HUDEP-2 (cell line): Measurements from ENCODE around the gene OR13C2.
"Not testable (repeated sequence)": the region's sequence is repeated elsewhere in the genome, so short reads cannot be mapped to it uniquely, and the experiment has no call there.

Experiments used
- DNase-seq, 76 experiments: peaks; one replicate each; lab custom pipeline; 2025; ENCODE audit not compliant: unreplicated experiment in 76 of 76; lab: John Stamatoyannopoulos, UW

Gene OR13C2, protein sequence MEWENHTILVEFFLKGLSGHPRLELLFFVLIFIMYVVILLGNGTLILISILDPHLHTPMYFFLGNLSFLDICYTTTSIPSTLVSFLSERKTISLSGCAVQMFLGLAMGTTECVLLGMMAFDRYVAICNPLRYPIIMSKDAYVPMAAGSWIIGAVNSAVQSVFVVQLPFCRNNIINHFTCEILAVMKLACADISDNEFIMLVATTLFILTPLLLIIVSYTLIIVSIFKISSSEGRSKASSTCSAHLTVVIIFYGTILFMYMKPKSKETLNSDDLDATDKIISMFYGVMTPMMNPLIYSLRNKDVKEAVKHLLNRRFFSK

DNA sequence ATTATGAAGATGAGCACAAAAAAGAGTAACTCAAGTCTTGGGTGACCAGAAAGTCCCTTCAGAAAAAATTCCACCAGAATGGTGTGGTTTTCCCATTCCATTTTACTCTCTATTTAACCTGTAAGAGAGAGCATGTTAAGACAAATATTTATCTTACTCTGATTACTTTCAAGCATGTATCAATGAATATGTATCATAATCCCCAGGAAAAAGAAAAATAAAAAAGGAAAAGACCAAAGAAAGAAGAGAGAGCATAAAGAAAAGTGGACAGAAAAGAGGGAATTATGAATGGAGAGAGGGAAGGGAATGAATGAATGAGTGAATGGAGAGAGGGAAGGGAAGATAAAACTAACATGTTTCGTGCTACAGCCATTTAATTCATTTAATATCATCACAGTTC lies at the start of gene OR13C2:
Gene OR13C2 (minus strand): TSS at position 101 of the 400 bp plus-strand sequence. CDS start 0 bp downstream, at position 101.
- not testable (repeated sequence) for DNase-seq

DNA sequence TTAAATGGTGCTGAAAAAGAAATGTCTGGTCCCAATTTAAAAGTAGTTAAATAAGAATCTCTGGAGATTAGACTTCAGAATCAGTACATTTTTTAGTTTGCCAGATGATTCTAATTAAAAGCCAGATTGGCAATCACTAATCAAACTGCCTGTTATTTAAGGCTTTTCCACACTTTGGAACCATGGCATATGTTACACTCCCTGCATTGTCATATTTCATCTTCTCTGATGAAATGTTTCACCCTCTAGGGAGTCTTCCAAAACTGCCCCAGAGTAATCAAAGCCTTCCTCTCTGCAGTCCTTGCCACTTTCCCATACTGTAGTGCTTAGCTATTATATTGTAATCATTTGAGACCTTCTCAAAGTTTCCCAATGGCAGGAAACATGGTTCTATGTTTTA lies 30.0 kb upstream of the OR13C2 start:
- no peak for DNase-seq

DNA sequence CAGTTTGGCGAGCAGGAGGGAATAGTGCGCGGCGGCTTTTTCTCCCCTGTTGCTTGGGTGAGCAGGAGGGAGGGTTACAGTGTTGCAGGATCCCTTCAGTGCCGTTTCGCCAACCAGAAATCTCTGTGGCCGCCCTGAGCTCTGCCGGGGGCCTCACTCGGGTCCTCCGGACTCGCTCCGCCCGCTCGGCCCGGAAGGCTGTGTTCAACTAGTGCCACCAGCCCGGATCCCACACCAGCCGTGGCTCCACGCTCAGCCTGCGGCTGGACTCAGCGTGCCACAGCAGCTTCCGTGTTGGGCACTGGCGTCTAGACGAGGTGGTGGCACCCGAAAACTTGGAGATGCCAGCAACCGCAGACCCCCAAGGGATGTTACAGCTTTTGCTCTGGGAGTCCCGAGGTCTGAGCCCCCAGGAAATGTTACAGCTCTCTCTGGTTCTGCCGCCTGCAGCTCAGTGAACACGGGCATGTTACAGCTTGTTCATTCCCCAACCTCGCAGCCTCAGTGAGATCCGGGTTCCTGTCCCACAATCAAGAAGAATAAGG lies 28.6 kb upstream of the OR13C2 start:
- no peak for DNase-seq

DNA sequence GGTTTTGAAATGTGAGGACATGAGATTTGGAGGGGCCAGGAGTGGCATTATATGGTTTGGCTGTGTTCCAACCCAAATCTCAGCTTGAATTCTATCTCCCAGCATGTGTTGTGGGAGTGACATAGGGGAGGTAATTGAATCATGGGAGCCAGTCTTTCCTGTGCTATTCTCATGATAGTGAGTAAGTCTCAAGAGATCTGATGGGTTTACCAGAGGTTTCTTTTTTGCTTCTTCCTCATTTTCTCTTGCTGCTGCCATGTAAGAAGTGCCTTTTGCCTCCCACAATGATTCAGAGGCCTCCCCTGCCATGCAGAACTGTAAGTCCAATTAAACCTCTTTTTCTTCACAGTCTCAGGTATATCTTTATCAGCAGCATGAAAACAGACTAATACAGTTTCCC lies 20.5 kb upstream of the OR13C2 start:
- DNase-seq = not testable (repeated sequence)

DNA sequence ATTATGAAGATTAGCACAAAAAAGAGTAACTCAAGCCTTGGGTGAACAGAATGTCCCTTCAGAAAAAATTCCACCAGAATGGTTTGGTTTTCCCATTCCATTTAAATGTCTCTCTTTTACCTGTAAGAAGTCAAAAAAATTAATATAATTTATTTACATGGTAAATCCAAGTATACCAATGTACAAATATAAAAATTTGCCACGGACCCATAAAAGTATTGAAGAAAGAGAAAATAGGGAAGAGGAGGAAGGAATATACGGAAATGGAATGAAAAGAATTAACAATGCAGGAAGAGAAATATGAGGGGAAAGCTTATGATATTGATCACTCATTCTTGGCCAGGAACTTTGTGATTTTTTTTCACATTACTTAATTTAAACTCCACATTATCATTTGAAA lies 12.7 kb upstream of the OR13C2 start, which contains the start of gene OR13C9:
Gene OR13C9 (minus strand): TSS at position 101 of the 400 bp plus-strand sequence. CDS start 0 bp downstream, at position 101.
- DNase-seq = no peak

DNA sequence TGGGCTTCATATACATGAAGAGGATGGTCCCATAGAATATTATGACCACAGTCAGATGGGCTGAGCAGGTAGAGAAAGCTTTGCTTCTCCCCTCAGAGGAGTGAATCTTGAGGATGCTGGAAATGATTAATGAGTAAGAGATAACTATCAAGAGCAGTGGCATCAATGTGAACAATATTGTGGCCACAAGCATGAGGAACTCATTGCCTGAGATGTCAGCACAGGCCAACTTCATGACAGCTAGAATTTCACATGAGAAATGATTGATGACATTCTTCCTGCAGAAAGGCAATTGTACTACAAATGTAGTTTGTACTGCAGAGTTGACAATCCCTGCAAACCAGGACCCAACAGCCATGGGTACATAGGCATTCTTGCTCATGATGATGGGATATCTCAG lies 12.0 kb upstream of the OR13C2 start:
- DNase-seq = no peak

DNA sequence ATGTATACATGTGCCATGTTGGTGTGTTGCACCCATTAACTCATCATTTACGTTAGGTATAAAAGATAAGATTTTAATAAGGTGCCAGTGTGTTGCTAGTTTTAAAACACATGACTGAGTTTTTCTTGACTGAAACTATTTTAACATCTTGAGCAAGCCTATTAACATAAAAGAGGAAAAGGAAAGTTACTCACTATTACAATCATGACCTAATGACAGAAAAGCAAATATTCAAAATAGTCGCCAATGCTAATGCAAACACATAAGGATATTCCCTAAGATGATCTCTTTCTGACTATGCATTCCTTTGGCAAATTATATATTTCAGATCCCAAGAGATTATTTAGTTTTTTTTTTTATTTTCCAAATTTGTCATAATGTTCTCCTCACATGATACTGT lies 5.8 kb upstream of the OR13C2 start:
- no peak for DNase-seq

DNA sequence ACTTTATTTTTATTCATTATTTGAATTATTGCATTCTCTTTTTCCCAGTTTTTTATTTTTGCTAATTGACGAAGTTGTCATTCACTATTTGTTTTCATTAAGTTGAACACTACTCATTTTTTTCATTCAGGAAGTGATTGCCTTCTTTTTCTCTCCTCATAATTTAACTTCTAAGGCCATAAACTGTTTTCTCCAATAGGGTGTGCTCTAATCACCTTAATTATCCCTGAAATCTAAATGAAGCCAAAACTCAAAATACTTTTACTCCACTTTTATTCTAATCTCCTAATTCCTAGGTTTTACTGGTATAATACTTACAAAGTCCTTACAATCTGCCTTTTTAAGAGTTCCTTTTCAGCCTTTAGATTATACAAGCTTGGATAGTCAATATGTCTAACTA lies 2.9 kb upstream of the OR13C2 start:
- DNase-seq = no peak

DNA sequence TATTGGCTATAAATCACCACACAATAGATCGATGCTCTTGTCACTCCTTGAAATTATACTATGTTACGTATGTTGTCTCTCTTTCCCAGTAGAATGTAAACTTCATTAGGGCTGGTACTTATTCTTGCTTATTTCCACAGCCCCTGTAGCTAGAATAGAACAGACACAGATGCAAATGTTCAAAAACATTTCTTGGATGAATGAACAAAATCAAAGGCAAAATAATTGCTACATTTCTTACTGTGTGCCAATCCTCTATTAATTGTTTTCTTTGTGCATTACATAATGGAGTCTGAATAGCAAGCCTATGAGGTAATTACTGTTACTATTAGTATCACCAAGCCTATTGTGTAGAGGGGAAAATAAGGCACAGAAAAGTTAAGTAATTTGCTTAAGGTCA lies 725 bp upstream of the OR13C2 start:
- DNase-seq = no peak

DNA sequence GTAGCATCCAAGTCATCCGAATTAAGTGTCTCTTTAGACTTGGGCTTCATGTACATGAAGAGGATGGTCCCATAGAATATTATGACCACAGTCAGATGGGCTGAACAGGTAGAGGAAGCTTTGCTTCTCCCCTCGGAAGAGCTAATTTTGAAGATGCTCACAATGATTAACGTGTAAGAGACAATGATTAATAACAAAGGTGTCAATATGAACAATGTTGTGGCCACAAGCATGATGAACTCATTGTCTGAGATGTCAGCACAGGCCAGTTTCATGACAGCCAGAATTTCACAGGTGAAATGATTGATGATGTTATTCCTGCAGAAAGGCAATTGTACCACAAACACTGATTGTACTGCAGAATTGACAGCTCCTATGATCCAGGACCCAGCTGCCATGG lies 626 bp downstream of the OR13C2 start:
- DNase-seq = no peak

DNA sequence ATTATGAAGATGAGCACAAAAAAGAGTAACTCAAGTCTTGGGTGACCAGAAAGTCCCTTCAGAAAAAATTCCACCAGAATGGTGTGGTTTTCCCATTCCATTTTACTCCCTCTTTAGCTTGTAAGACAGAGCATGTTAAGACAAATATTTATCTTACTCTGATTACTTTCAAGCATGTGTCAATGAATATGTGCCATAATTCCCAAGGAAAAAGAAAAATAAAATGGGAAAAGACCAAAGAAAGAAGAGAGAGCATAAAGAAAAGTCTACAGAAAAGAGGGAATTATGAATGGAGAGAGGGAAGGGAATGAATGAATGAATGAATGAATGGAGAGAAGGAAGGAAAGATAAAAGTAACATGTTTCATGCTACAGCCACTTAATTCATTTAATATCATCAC lies 6.1 kb downstream of the OR13C2 start, which contains the start of gene OR13C5:
Gene OR13C5 (minus strand): TSS at position 101 of the 400 bp plus-strand sequence. CDS start 0 bp downstream, at position 101.
- DNase-seq = not testable (repeated sequence)

DNA sequence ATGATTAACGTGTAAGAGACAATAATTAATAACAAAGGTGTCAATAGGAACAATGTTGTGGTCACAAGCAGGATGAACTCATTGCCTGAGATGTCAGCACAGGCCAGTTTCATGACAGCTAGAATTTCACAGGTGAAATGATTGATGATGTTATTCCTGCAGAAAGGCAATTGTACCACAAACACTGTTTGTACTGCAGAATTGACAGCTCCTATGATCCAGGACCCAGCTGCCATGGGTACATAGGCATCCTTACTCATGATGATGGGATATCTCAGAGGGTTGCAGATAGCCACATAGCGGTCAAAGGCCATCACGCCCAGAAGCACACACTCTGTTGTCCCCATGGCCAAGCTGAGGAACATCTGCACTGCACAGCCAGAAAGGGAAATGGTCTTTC lies 6.7 kb downstream of the OR13C2 start:
- DNase-seq = not testable (repeated sequence)

DNA sequence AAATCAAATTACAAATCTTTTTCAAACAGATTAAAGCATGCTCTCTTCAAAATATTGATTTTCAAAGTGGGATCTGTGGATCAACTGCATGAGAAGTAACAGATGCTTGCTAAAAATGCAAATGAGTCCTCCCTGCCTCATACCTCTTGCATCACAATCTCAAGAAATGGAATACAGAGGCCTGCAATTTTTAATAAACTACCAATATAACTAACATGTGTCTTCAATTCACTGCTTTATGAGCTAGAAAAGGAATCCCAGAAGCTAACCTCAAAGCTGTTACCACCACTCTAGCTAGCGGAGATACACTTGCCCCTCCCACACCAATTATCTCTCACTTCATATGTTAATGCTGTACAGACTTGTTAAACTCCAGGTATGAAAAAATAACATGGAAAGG lies 15.8 kb downstream of the OR13C2 start:
- no peak for DNase-seq

DNA sequence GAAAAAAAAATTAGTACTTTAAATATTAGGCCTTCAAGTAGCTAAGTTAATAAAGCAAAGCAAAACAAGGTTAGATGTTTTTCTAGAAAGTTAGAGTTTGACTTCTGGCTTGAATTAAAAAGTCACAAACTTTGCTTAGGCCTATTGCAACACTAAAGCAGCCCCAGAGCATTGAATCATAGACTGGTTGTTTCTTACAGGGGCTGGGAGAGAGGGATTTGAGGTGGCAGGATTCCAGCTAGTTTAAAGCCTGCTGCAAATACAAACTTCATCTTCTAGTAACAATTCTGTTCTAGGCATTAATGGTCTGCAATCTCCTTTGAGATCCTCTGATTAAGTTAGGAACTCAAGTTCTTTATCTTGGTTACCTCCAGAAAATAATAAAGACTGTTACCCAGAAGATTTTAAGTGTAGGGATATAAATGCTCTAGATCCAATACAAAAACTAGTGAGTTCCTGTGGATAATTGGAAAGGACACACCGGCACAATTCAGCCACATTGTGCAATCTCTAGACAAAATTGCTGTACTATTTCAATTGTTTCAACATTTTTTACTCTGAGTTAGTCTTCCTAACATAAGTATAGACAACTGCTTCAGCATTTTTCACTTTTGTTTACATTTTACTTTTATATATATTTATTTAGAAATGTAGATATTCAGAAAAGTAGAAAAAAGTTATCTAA lies 18.8 kb downstream of the OR13C2 start:
- DNase-seq = no peak

DNA sequence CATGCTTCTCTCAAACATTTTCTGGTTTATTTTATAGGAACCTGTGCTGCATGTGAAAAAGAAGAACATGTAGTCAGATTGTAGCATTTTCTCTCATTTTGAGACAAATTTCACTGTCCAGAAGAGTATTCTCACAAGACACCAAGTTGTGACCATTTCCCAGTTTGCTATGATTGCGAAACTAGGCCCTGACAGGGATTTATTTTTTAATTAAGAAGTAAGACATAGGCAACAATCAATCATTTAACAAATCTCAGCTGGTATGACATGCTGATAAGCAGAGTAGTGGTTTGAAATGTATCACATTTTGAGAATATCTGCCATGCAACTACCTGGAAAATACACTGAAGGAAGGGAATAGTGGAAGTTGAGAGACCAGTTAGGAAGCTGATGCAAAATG lies 24.9 kb downstream of the OR13C2 start:
- DNase-seq = no peak

DNA sequence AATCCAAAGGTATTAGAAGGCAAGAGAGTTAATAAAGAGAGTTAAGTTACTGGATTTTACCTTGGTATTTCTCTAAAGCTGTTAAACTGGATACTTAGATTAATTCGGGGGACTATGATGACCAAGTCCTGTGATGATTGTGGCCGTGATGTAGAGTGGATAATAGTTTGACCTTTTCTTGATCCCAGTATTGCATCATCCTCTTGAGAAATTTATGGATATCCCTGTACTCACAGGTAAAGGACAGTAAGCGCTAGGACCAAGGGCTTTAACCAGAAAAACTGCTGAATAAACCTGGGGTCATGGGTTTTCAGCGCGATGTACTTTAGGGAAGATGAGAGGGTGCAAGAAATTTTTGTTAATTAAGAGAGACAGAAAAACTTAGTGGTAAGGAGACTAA lies 28.2 kb downstream of the OR13C2 start:
- no peak for DNase-seq

DNA sequence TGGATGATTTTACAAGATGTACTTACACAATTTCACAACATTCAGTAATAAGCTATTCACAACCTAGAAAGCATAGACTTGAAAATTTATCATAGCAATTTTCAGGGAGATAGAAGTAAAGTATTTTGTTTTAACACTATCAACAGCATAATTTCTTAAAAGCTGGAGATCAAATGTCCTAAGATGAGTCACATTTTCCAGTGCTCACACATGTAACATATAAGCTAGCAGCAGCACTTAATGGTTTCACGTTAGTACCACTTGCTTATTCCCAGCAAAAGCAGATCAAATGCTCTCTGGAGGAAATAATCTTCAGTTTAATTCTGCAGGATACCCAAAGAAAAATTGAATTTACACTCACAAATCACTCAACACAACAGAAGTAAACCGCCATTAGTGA lies 30.0 kb downstream of the OR13C2 start:
- DNase-seq = no peak

DNA sequence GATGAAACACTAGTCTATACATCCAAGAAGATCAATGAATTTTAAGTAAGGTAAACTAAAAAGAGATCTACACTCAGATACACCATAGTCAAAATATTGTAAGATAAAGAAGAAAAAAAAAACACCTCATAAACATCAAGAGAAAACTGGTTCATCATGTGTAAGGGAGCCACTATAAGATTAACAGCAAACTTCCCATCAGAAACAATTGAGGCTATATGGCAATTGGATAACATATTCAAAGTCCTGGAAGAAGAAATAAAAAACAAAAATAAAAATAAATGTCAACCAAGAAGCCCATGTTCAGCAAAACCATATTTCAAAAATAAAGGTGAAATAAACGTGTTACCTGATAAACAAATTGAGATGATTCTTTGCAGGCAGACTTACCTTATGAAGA lies 32.8 kb downstream of the OR13C2 start:
- no peak for DNase-seq

DNA sequence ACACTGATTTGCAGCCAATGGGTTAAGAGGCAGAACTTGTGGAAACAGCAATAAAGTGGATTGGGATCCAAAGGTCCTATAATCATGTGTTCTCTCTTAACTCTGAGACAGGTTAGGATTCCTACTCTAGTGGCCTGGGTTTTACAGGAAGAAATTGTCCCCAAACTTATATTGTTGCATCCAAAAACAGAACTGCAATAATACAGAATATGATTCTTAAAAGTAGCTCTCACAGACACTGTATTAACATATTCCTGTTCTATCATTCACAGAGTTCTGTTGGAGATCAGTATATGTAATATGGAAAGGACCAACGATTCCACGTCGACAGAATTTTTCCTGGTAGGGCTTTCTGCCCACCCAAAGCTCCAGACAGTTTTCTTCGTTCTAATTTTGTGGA lies 36.6 kb downstream of the OR13C2 start, which contains the start of gene OR13C8:
Gene OR13C8 (plus strand): TSS at position 301 of the 400 bp plus-strand sequence. CDS start 0 bp downstream, at position 301.
- no peak for DNase-seq

DNA sequence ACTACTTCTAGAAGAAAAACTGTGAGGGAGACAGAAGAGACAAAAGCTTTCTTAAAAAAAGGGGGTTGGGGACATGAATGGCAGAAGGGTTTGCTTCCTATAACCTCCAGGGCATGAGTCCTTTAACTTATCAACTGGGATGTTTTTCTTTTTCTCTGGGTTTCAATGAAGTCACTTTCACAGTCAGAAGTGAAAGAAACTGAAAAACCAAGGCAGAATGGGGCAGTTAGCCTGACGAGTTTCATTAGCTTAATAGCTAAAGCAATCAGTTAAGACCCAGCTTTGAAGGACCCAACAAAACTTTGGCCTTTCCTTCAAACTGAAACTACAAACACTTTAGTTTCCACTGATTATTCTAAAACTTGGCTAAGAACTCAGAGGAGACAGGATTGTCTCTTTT lies 41.1 kb downstream of the OR13C2 start:
- DNase-seq = no peak

DNA sequence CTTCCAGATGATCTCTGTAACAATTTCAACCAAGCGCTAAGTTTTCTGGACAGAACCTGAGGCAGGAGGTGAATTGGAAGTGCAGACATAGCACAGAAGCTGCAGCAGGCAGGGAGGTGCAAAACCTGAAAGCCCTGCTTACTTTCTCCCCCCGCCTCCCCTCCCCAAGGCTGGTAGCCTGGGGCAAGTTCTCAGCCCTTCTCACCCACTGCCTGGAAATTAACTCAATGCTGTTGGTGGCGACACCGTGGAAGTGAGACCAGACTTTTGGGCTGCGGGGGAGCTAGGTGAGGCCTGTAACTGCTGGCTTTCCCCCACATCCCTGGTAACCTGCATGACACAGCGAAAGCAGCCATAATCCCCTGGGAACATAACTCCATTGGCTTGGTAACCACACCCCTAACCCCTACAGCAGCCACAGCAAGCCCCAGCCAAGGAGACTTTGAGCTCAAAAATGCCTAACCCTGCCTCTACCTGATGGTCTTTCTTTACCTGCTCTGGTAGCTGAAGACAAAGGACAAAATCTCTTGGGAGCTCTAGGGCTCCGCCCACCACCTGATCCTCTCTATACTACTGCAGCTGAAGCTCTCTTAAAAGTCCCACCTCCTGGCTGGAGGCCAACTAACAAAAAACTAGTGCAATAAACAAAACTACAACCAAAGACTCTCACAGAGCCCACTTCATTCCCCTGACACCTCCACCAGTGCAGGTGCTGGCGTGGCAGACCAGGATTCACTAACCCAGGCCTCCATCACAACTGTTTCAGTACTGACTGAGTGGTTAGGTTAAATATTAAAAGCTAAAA lies 48.4 kb downstream of the OR13C2 start:
- no peak for DNase-seq
